Upper lobe of left lung (tissue), 6 donors: ENCODE results near the gene DRAXIN. TPM values are rescaled to one million over a fixed set of nuclear protein-coding genes. Genes with fewer than 3 reads are reported as not detected.

ENCODE experiments used
- ATAC-seq, 2 donors: fragments of 200-7000 bp; cut with Tn5 transposase; one replicate each; pipeline ENCODE4 v1.9.1; 2022; ENCODE audit warnings: mild to moderate bottlenecking in 2 of 2, moderate library complexity in 2 of 2; ENCODE audit not compliant: low FRiP score in 2 of 2
- DNase-seq, 2 donors: peaks; one replicate each; pipeline ENCODE4 v3.0.0-alpha.2; 2019 to 2020
- H3K27ac ChIP-seq, 4 donors: fragments of 200-600 bp; sonication (generic); one replicate each; pipeline ENCODE4 v1.5.1; 2016 to 2019
- H3K27me3 ChIP-seq, 4 donors: fragments of 200-600 bp; sonication (generic); one replicate each; pipeline ENCODE4 v1.5.1; 2017 to 2019
- H3K36me3 ChIP-seq, 4 donors: fragments of 200-600 bp; sonication (generic); one replicate each; pipeline ENCODE4 v1.5.1; 2016 to 2019
- H3K4me1 ChIP-seq, 4 donors: fragments of 200-600 bp; sonication (generic); one replicate each; pipeline ENCODE4 v1.5.1; 2018 to 2019
- H3K4me3 ChIP-seq, 4 donors: fragments of 200-600 bp; sonication (generic); one replicate each; pipeline ENCODE4 v1.5.1; 2017 to 2019; ENCODE audit warnings: mild to moderate bottlenecking in 2 of 4, moderate library complexity in 1 of 4
- H3K9me3 ChIP-seq, 4 donors: fragments of 200-600 bp; sonication (generic); one replicate each; pipeline ENCODE4 v1.5.1; 2018 to 2019
- EP300 ChIP-seq, 4 donors: sonication (generic); formaldehyde crosslinking; IDR thresholded peaks; one replicate each; pipeline ENCODE4 v1.5.1; 2017; ENCODE audit warnings: antibody characterized with exemption in 4 of 4, control low read depth in 2 of 4
- POLR2A ChIP-seq, 4 donors: fragments of 450-650 bp; IDR thresholded peaks; one replicate each; pipeline ENCODE4 v1.5.1; 2016 to 2017; ENCODE audit warnings: antibody characterized with exemption in 4 of 4, mild to moderate bottlenecking in 2 of 4
- POLR2AphosphoS5 ChIP-seq, 2 donors: sonication (generic); formaldehyde crosslinking; IDR thresholded peaks; one replicate each; pipeline ENCODE4 v1.5.1; 2017; ENCODE audit warnings: antibody characterized with exemption in 2 of 2
- WGBS, 2 donors: methylation state at CpG; one replicate each; pipeline ENCODE4 v1.1.5; 2017 to 2018; 5-methylcytosine and 5-hydroxymethylcytosine counted together
- total RNA-seq, 6 donors: library from RNA; depleted of rRNA in 4 of 6; stranded (reverse); fragments of >200 nt in 4 of 6; gene quantifications; one replicate each; pipeline versions ENCODE4 v1.1.0 to v1.2.1, GENCODE V29; 2016 to 2021
- TF ChIP-seq, protein P1 (sequence below), 6 experiments: fragments of 450-650 bp in 4 of 6; fragments of 200-600 bp in 2 of 6; sonication (generic) in 2 of 6; IDR thresholded peaks; one replicate each; pipeline ENCODE4 v1.5.1; 2016 to 2019; ENCODE audit warnings: antibody characterized with exemption in 6 of 6
- donor health status: DM: no; HTN: no; CAD: no; lungs with moderate emphysema.
- donor health status: DM: no; HTN: yes; CAD: no; lungs with severe emphysema.

The DRAXIN gene
- total RNA-seq, 6 donors from 2014 or later: 0.11 to 0.17 TPM; not detected in 4

GRCh38 chr1:11651017-11651416 lies 40.5 kb upstream of the DRAXIN start:
- peaks cover 43 to 57% (median 45%) of the 10 kb centered on the region in 4 donors for H3K4me1 ChIP-seq
- H3K27me3 ChIP-seq: peaks cover 0 to 10% (median 2%) of the 10 kb centered on the region in 4 donors
- no peak overlapping the region for H3K27ac ChIP-seq
- H3K36me3 ChIP-seq: no peaks in the 10 kb centered on the region
- no peaks in the 10 kb centered on the region for H3K9me3 ChIP-seq
- ATAC-seq: no peak
- WGBS, 2 donors: 83 to 91% methylated on average over 4 of the region's 4 CpGs
- H3K4me3 ChIP-seq: peak overlapping the region in 1 of 4 donors; percentile 38
- no peak for DNase-seq
- TF ChIP-seq EP300 (IDR thresholded peaks at IDR 0.05) (no peak), POLR2AphosphoS5 (IDR thresholded peaks at IDR 0.05) (no peak), POLR2A (IDR thresholded peaks at IDR 0.05) (no peak)
- TF ChIP-seq, protein P1, sequence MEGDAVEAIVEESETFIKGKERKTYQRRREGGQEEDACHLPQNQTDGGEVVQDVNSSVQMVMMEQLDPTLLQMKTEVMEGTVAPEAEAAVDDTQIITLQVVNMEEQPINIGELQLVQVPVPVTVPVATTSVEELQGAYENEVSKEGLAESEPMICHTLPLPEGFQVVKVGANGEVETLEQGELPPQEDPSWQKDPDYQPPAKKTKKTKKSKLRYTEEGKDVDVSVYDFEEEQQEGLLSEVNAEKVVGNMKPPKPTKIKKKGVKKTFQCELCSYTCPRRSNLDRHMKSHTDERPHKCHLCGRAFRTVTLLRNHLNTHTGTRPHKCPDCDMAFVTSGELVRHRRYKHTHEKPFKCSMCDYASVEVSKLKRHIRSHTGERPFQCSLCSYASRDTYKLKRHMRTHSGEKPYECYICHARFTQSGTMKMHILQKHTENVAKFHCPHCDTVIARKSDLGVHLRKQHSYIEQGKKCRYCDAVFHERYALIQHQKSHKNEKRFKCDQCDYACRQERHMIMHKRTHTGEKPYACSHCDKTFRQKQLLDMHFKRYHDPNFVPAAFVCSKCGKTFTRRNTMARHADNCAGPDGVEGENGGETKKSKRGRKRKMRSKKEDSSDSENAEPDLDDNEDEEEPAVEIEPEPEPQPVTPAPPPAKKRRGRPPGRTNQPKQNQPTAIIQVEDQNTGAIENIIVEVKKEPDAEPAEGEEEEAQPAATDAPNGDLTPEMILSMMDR (IDR thresholded peaks at IDR 0.05): no peak

- 90 to 92% methylated on average over 10 to 11 of the region's 11 CpGs for WGBS, 2 donors
- TF ChIP-seq POLR2A (IDR thresholded peaks at IDR 0.05) (no peak), POLR2AphosphoS5 (IDR thresholded peaks at IDR 0.05) (no peak), EP300 (IDR thresholded peaks at IDR 0.05) (no peak)
- TF ChIP-seq, protein P1 (IDR thresholded peaks at IDR 0.05): no peak
- Histone ChIP-seq H3K36me3 (no peaks in the 10 kb centered on the region), H3K27me3 (peaks cover 0 to 10% (median 2%) of the 10 kb centered on the region in 4 donors), H3K4me1 (peaks cover 43 to 57% (median 45%) of the 10 kb centered on the region in 4 donors), H3K9me3 (no peaks in the 10 kb centered on the region), H3K27ac (no peak overlapping the region), H3K4me3 (no peak overlapping the region)
- no peak for ATAC-seq
- DNase-seq: no peak
Observed at GRCh38 chr1:11652203-11652780, 39.2 kb upstream of the DRAXIN start.

DNA sequence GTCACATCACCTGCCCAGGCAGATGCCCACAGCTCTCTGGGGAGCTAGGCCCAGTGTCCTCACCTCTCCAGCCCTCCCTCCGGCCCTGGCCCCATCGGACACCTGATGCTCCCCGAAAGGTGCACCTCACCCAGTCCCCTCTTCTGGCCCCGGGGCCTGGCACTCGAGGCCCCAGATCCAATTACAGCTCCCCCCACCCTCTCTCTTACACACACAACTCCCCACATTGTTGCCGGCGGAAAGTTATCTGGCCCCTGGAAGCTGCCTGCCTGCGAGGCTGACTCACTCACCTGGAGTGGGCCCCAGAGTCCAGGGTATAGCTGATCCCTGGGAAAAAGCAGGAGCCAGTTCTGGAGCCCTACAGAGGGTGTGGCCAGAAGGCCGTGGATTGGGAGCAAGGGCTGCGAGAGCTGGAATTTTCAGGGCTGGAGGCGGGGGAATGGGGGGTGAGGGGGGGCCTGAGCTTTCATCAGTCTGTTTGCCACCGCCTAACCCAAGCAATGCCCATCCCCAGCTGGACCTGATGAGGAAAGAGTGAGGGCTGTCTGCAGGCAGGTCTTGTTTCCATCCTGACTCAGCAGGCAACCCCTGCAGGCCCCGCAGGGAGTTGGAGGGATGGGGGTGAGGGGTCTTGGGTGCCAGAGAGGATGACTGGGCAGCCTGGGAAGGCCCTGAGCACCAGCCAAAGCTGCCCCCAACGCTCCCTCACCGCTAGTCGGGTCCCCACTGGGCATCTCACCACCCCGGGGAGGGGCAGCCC lies 38.2 kb upstream of the DRAXIN start:
- Histone ChIP-seq H3K27me3 (peaks cover 0 to 10% (median 2%) of the 10 kb centered on the region in 4 donors), H3K27ac (no peak overlapping the region), H3K36me3 (no peaks in the 10 kb centered on the region), H3K4me1 (peaks cover 43 to 55% (median 45%) of the 10 kb centered on the region in 4 donors), H3K9me3 (no peaks in the 10 kb centered on the region), H3K4me3 (peak overlapping the region in 2 of 4 donors; percentile 71 to 87)
- ATAC-seq (no peak), DNase-seq (peak in 1 of 2 donors; percentile 69)
- TF ChIP-seq POLR2A (IDR thresholded peaks at IDR 0.05): no peak
- TF ChIP-seq EP300 (IDR thresholded peaks at IDR 0.05): no peak
- no peak for TF ChIP-seq POLR2AphosphoS5 (IDR thresholded peaks at IDR 0.05)
- WGBS, 2 donors: 76 to 78% methylated on average over 12 to 16 of the region's 17 CpGs

GRCh38 chr1:11653861-11654136 lies 37.7 kb upstream of the DRAXIN start:
- Histone ChIP-seq H3K27me3 (peaks cover 0 to 10% (median 2%) of the 10 kb centered on the region in 4 donors), H3K9me3 (no peaks in the 10 kb centered on the region), H3K27ac (peak overlapping the region in 3 of 4 donors; percentile 69 to 74 (median 73)), H3K4me1 (peaks cover 40 to 49% (median 42%) of the 10 kb centered on the region in 4 donors), H3K4me3 (peak overlapping the region; percentile 51 to 87 (median 72)), H3K36me3 (no peaks in the 10 kb centered on the region)
- no peak for ATAC-seq
- 91% methylated on average over 6 of the region's 7 CpGs; no CpG with 5 or more reads in 1 of the 2 donors for WGBS, 2 donors
- no peak for TF ChIP-seq POLR2AphosphoS5 (IDR thresholded peaks at IDR 0.05)
- TF ChIP-seq, protein P1 (IDR thresholded peaks at IDR 0.05): no peak
- TF ChIP-seq POLR2A (IDR thresholded peaks at IDR 0.05): no peak
- no peak for TF ChIP-seq EP300 (IDR thresholded peaks at IDR 0.05)
- no peak for DNase-seq

DNA sequence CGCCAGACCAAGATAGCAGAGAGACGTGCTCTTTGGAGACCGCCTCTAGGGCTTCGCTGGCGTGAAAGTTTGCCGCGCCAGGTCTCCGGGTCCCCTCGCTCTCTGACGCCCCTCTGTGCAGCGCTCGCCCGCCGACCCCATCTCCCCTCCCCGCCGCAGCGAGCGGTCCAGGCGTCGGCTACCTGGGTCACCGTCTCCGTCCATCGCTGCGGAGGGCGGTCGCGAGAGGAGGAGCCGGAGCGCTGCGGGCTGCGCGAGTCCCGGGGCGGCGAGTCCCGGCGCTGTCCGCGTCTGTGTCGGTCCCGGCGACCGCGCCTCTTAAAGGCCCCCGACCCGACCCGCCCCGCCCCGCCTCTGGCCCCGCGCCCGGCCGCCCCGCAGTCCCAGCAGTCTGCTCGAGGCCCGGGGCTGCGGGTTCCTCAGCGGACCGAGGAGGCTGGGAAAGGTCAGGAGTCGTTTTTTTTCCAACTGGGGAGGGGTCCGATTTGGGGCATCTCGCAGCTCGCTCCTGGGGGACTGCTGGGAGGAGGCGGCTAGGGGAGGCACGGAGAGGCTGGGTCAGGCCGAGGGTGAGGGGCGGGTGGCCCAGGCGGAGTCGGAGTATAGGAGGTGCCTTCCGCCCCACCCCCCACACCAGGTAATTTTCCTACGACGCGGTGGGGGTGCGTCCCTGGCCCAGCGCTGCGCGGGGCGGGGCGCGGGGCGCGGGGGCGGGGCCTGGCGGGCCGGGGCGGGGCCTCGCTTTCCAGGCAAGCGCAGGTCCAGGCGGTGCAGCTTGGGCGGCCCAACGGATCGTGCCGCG lies 37.2 kb upstream of the DRAXIN start, which contains the start of the genes FBXO2 and FBXO44:
Gene FBXO2 (minus strand): TSS at position 293 of the 802 bp plus-strand sequence. CDS start 89 bp downstream, at position 204.
Gene FBXO44 (plus strand): TSS at position 741 of the 802 bp plus-strand sequence. CDS start 959 bp downstream, outside the sequence.
- Histone ChIP-seq H3K27me3 (peaks cover 0 to 10% (median 2%) of the 10 kb centered on the region in 4 donors), H3K4me3 (peak within 1 kb of the TSS; percentile 51 to 87 (median 72)), H3K9me3 (no peaks in the 10 kb centered on the region), H3K36me3 (peaks cover 0 to under 1% (median 0%) of the 10 kb centered on the region in 4 donors), H3K27ac (peak within 1 kb of the TSS in 3 of 4 donors; percentile 69 to 74 (median 73)), H3K4me1 (peaks cover 35 to 44% (median 37%) of the 10 kb centered on the region in 4 donors)
- TF ChIP-seq EP300 (IDR thresholded peaks at IDR 0.05) (no peak), POLR2A (IDR thresholded peaks at IDR 0.05) (peak in 1 of 4 donors; percentile 37), POLR2AphosphoS5 (IDR thresholded peaks at IDR 0.05) (no peak)
- TF ChIP-seq, protein P1 (IDR thresholded peaks at IDR 0.05): peak in 1 of 6 experiments; percentile 3
- WGBS, 2 donors: 0 to 8% methylated on average over 5 to 18 of the region's 94 CpGs
- ATAC-seq (peak; percentile 74 to 79), DNase-seq (peak; percentile 70 to 94)
